GM18520 (cell line): ENCODE results near the gene CENPP.

Experiments used
- ATAC-seq: cut with Tn5 transposase; IDR thresholded peaks from one replicate; pipeline ENCODE4 v1.9.1; 2021; ENCODE audit not compliant: unreplicated experiment

The CENPP gene

GRCh38 chr9:92633614-92634278 is 308.0 kb downstream of the CENPP start:
- ATAC-seq = no peak

DNA sequence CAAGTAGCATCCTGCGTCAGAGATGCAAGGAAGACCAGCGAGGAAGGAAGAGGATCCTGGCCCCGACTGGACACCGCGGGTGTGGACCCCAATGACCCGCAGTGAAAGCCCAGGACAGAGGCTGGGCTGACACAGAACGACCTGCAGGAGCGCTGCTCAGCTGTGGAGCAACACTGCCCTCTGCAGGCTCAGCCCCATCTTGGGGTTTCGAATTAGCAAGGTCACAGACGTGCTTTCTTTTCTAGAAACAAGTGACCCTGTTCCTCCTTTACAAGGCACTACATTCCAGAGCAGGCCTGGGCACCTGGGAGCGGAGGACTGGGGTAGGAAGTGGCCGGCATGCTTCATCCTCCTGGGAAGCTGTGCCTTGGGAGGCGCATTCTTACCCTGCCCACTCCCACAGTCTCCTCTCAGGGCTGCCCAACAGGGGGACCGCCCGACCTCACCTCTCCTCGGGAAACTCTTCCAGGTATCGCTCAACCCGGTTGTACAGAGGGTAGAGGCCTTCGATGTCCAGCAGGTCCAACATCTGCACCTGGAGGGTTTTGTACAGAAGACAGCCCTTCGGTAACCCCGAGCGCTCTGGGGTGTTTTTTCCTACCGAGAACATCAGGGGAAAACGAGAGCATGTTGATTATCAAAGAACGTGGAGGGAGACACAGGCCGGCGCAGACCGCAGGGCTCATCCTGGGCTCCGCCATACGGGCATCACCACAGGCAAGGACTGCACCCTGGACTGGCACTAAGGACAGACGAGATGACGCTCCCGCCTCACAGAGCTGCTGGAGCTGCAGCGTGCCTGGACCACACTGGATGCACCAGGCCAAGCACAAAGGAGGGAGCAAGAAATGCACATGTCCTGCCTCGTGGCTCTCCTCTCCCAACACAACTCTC is 309.2 kb downstream of the CENPP start:
- no peak for ATAC-seq

- ATAC-seq = no peak
Measured at GRCh38 chr9:92635760-92636159, 310.0 kb downstream of the CENPP start.

DNA sequence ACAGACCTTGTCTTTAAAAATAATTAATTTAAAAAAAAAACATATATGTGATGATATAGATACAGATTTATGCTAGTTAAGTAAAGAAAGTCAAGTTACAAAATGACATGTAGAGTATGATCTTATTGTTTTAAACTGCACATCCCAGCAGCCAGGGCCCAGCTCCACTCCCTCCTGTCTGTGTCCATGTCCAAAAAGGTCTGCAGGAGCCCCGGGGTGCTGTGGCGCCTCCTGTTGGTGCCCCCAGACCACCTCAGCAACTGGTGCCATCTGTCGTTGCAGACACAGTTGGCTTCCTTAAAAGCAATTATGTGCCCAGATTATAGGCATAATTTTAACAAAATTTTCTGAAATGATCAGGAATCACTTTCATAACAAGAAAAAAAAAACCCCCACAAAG is 310.9 kb downstream of the CENPP start:
- no peak for ATAC-seq

DNA sequence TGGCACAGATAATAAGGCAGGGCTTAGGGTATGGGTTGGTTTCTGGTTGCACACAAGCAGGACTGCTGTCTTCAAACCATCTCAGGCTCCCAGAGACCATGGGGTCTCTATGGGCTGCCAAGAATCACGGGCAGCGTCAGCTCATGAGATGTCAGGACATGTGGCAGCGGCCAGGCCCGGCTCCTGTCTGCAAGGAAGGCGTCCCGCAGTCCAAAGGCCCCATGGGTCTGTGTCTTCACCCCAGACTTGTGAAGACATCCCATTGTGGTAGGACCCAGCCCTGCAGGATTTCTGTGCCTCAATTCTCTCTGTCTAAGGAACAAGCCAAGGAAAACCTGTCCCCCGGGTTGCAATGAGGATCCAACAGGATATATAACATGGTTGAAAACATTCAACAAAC is 311.6 kb downstream of the CENPP start:
- ATAC-seq = no peak

DNA sequence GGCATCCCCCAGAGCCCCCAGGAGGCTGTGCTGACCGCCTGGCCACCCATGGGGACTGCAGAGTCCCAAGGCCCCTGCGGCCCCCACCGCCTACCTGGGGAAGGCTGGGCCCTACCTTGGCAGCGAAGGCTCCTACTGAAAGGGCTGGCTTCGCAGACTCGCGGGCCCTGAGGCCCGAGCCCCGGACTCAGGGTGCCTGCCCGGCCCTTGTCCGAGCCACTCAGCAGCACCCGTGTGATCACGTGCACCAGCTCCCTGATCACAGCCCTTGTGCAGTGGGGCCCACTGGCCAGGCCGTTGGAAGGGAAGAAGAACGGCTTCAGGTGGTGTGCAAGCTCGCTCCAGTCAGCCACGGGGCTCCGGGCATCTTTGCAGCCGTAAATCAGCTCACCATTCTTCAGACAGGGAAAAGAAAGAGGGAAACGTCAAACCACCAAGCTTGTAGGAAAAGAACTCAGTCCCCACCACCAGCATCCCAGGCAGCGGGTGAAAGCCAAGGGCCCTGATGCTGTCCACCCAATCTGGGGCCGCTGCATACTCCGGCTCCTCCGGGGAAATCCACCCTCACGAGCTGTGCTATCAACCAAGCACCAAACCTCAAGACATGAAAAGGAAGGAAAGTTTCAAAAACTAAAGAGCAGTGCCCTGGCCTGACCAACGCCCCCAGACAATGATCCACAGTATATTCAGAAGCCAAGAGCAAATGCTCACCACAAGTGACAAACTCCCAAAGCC is 312.3 kb downstream of the CENPP start:
- ATAC-seq = no peak

DNA sequence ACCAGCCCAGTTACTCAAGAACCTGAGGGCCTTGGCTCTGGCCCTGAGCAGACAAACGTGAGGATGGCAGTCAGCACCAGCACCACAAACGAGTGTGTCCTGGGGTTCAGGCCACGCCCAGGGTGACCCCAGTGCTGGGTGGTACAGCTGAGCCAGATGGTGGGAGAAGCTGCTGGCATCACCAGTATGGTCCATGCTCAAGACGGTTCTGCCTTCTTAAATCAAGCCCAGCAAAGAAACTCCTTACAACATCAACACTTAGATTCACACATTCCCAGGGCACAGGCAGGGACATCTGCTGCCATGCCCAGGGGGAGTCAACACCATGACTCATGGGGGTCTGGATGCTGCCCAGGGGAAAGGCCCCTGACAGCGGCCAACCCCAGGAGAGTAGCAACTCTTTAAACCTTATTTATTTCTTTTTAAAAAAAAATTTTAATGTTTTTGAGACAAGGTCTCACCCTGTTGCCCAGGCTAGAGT is 312.9 kb downstream of the CENPP start:
- no peak for ATAC-seq

- ATAC-seq = no peak
Measured at GRCh38 chr9:92639124-92639523, 313.4 kb downstream of the CENPP start.

- ATAC-seq = no peak
Measured at GRCh38 chr9:92639791-92640271, 314.1 kb downstream of the CENPP start.

DNA sequence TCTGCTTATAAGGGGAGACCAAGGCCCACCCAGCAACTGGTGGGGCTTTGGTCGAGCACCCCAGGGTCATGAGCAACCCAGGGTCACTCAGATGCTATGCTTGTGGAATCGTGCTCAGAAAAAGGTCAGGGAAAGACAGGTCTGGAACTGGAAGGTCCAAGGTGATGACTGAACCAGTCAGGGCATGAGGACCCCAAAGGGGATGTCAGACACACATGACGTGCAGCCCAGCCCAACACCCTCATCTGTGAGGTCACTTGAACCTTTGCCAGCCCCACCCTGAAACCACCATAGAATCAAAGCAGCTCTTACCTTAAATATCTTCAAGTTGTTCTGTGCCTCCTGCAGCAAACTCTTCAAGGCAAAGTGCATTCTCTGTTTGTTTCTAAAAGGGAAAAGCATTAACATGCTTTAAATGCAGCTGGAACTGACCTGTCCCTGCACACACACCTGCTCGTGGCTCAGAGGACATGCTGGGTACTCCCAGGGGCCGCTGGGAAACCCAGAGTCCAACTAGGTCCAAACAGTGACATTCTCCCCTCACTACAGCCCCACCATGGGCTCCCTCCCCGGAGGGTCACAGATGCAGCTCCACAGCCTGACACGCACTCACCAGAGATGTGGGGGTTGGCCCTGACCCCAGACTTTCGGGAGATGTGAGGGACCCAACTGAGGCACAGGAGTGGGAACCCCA is 314.8 kb downstream of the CENPP start:
- ATAC-seq = no peak

GRCh38 chr9:92641092-92641809 is 315.5 kb downstream of the CENPP start:
- no peak for ATAC-seq

DNA sequence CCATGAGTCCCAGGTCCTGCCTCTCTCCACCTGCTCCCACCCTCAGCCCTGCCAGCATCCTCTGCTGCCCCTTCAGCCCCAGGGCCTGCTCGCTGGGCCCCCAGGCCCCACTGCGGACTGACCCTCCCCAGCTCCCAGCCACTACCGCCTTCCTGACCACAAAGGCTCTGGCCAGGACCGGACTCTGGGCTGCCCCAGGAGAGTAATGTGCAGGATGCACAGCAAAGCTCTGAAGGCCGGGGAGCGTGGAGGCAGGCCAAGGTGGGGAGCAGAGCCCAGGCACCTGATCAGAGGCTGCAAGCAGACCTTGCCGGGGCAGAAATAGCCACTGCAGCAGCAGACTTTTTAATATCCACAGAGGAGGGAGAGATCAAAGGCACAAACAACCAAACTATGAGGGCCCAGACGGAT is 316.3 kb downstream of the CENPP start:
- no peak for ATAC-seq

- ATAC-seq = no peak
Measured at GRCh38 chr9:92642564-92642963, 316.8 kb downstream of the CENPP start.

DNA sequence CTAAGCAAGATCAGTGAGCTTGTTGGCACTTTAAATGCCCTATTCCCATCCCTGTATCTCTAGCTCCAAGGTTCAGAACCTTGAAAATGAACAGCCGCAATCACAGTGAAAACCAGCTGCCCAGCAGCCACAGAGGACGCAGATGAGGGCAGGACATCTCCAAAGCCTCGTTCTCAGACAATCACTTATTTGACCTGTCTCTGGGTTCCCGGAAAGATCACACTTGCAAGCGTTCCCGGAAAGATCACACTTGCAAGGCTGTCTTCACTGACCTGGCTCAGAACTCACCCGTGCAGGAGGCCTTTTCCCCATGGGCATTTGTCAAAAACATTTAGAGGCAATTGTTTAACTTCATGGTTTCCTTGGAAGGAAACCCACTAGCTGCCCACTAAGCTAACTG is 318.5 kb downstream of the CENPP start:
- no peak for ATAC-seq

GRCh38 chr9:92645041-92645440 is 319.3 kb downstream of the CENPP start:
- ATAC-seq = no peak

DNA sequence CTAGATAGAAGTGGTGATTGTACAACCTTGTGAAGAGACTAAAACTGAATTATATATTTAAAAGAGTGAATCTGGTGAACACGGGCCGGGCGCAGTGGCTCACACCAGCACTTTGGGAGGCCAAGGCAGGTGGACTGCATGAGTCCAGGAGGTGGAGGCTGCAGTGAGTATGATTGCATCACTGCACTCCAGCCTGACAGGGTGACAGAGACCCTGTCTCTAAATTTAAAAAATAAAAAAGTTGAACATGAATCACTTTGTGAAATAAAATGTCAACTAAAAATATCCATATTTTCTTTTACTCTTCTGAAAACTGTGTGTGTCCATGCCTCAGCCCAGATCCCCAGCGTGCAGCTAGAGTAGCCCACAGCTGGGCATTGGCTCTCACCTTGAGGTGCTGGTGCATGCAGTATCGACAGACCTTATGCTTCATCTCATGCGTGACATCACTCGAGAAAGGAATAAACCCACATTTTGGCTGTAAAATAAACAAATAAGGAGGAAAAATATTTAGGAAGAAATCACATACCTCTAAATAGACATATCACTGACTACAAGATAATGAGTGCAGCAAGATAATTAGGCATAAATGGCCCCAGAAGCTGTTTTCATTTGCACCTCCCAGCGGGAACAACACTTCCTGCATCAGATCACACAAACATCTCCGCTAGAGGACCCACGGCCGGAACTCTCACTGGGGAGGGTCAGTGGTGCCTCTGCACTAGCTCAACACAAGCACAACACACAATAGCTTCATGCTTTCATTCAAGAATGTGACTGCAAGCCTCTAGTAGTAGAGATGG is 322.1 kb downstream of the CENPP start:
- no peak for ATAC-seq

DNA sequence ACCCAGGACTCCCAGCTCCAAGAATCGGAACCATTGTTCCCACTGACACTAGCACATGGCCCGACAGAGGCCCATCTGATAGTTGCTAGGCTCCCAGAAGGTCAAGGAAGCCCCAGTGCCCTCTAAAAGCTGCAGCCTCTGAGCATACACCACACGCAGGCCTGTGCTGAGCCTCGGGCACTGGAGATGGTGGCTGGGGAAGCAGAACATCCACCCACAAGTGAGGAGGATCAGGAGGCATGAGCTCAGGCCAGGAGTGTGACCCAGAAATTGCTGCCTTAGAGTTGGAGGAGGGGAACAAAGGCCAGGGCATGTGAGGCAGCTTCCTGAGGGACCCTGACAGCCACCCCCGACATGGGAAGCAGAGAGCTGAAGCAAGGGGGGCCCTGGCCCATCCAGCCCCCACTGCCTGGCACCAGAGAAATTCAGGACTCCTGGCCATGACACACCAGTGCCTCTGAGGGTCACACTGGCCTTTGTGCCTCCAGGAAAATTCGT is 322.8 kb downstream of the CENPP start:
- ATAC-seq = no peak

- ATAC-seq = no peak
Measured at GRCh38 chr9:92649007-92649406, 323.3 kb downstream of the CENPP start.

GRCh38 chr9:92650296-92650695 is 324.5 kb downstream of the CENPP start:
- ATAC-seq = no peak
